ENCODE results near the gene PLEKHF1.

PLEKHF1 gene

DNA sequence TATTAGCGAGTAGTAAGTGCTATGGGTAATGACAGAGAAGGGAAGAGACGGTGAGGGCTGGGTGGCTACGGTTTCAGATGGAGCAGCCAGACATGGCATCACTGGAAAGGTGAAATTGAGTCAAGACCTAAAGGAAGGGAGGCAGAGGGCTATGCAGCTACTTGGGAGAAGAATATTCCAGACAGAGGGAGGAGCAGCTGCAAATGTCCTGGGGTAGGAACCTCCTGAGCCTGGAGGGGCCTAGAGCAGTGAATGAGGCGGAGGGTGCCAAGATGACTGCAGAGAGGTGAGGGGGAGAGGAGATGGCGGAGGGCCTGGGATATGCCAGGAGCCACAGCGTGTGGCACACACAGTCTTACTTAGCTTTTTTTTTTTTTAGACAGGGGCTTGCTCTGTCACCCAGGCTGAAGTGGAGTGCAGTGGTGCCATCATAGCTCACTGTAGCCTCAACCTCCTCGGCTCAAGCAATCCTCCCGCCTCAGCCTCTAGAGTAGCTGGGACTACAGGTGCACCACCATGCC lies 21.1 kb downstream of the PLEKHF1 start:
- Histone ChIP-seq H3K9me3 (ENCODE audit: low read length) (no peaks in the 10 kb centered on the region), H3K4me1 (ENCODE audit: insufficient read depth, low read length) (peaks cover under 1% of the 10 kb centered on the region), H3K27me3 (ENCODE audit: control insufficient read depth in 1 of 2, insufficient read depth in 2 of 2, low read length in 2 of 2) (no peaks in the 10 kb centered on the region), H3K9ac (ENCODE audit: low read length) (no peak overlapping the region), H3K4me3 (ENCODE audit: low read depth in 1 of 2, low read length in 2 of 2) (no peak overlapping the region), H3K27ac (ENCODE audit: low read depth, low read length) (no peak overlapping the region), H3K36me3 (ENCODE audit: insufficient read depth, low read length) (no peaks in the 10 kb centered on the region)

GRCh38 chr19:29687244-29687896 lies 22.1 kb downstream of the PLEKHF1 start:
- no peaks in the 10 kb centered on the region for H3K36me3 ChIP-seq (ENCODE audit: insufficient read depth, low read length)
- no peaks in the 10 kb centered on the region for H3K9me3 ChIP-seq (ENCODE audit: low read length)
- no peaks in the 10 kb centered on the region for H3K27me3 ChIP-seq (ENCODE audit: control insufficient read depth in 1 of 2, insufficient read depth in 2 of 2, low read length in 2 of 2)
- no peak overlapping the region for H3K27ac ChIP-seq (ENCODE audit: low read depth, low read length)
- H3K4me3 ChIP-seq (ENCODE audit: low read depth in 1 of 2, low read length in 2 of 2): no peak overlapping the region
- H3K4me1 ChIP-seq (ENCODE audit: insufficient read depth, low read length): no peaks in the 10 kb centered on the region
- H3K9ac ChIP-seq (ENCODE audit: low read length): no peak overlapping the region

DNA sequence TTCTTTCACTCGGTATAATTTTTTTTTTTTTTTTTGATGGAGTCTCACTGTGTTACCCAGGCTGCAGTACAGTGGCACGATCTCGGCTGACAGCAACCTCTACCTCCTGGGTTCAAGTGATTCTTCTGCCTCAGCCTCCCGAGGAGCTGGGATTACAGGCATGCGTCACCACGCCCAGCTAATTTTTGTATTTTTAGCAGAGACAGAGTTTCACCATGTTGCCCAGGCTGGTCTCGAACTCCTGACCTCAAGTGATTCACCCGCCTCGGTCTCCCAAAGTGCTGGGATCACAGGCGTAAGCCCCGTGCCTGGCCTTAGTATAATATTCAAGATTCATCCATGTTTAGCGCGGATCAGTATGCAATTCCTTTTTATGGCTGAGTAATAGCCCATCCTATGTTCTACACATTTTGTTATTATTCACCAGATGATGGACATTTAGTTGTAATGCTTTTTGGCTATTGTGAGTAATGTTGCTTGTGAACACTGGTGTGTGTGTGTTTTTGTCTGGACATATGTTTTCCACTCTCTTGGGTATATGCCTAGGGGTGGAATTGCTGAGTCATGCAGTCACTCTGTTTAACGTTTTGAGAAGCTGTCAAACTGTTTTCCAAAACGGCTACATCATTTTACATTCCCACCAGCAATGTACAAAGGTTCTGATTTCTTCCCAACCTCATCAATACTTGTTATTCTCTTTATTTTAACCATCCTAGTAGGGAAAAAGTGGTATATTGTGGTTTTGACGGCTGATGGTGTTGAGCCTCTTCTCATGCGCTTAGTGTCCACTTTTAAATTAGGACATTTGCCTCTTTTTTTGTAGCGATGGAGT lies 22.9 kb downstream of the PLEKHF1 start:
- H3K9me3 ChIP-seq (ENCODE audit: low read length): no peaks in the 10 kb centered on the region

DNA sequence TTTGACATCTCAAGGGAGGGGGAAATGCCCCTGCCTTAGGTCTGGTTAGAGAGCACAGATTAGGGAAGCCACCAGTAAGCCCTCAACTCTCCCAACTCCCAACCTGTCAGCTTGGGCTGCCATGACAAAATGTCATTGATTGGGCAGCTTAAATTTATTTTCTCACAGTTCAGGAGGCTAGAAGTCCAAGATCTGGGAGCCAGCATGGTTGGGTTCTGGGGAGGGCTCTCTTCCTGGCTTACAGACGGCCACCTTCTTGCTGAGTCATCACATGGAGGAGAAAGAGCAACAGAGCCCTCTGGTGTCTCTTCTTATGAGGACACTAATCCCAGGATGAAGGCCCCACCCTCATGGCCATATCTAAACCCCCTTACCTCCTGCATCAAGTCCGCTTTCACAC lies 25.6 kb downstream of the PLEKHF1 start:
- no peaks in the 10 kb centered on the region for H3K9me3 ChIP-seq (ENCODE audit: low read length)
- H3K9ac ChIP-seq (ENCODE audit: low read length): no peak overlapping the region

More for the DNA sequence above, 22.9 kb downstream of the PLEKHF1 start:
- Histone ChIP-seq H3K36me3 (ENCODE audit: insufficient read depth, low read length) (no peaks in the 10 kb centered on the region), H3K4me1 (ENCODE audit: insufficient read depth, low read length) (no peaks in the 10 kb centered on the region), H3K4me3 (ENCODE audit: low read depth in 1 of 2, low read length in 2 of 2) (no peak overlapping the region), H3K27me3 (ENCODE audit: control insufficient read depth in 1 of 2, insufficient read depth in 2 of 2, low read length in 2 of 2) (no peaks in the 10 kb centered on the region), H3K27ac (ENCODE audit: low read depth, low read length) (no peak overlapping the region), H3K9ac (ENCODE audit: low read length) (no peak overlapping the region)

GRCh38 chr19:29694161-29694560 lies 28.9 kb downstream of the PLEKHF1 start:
- no peak overlapping the region for H3K27ac ChIP-seq (ENCODE audit: low read depth, low read length)
- H3K9ac ChIP-seq (ENCODE audit: low read length): no peak overlapping the region
- H3K36me3 ChIP-seq (ENCODE audit: insufficient read depth, low read length): no peaks in the 10 kb centered on the region
- H3K27me3 ChIP-seq (ENCODE audit: control insufficient read depth in 1 of 2, insufficient read depth in 2 of 2, low read length in 2 of 2): no peaks in the 10 kb centered on the region
- H3K9me3 ChIP-seq (ENCODE audit: low read length): no peaks in the 10 kb centered on the region
- no peak overlapping the region for H3K4me3 ChIP-seq (ENCODE audit: low read depth in 1 of 2, low read length in 2 of 2)
- H3K4me1 ChIP-seq (ENCODE audit: insufficient read depth, low read length): peaks cover 13% of the 10 kb centered on the region

More for the DNA sequence above, 25.6 kb downstream of the PLEKHF1 start:
- Histone ChIP-seq H3K36me3 (ENCODE audit: insufficient read depth, low read length) (no peaks in the 10 kb centered on the region), H3K4me1 (ENCODE audit: insufficient read depth, low read length) (peaks cover 13% of the 10 kb centered on the region), H3K27me3 (ENCODE audit: control insufficient read depth in 1 of 2, insufficient read depth in 2 of 2, low read length in 2 of 2) (no peaks in the 10 kb centered on the region), H3K27ac (ENCODE audit: low read depth, low read length) (no peak overlapping the region), H3K4me3 (ENCODE audit: low read depth in 1 of 2, low read length in 2 of 2) (no peak overlapping the region)

- Histone ChIP-seq H3K27ac (ENCODE audit: low read depth, low read length) (no peak overlapping the region), H3K9ac (ENCODE audit: low read length) (no peak overlapping the region)
These were observed 29.7 kb downstream of the PLEKHF1 start for GRCh38 chr19:29694669-29695627.

DNA sequence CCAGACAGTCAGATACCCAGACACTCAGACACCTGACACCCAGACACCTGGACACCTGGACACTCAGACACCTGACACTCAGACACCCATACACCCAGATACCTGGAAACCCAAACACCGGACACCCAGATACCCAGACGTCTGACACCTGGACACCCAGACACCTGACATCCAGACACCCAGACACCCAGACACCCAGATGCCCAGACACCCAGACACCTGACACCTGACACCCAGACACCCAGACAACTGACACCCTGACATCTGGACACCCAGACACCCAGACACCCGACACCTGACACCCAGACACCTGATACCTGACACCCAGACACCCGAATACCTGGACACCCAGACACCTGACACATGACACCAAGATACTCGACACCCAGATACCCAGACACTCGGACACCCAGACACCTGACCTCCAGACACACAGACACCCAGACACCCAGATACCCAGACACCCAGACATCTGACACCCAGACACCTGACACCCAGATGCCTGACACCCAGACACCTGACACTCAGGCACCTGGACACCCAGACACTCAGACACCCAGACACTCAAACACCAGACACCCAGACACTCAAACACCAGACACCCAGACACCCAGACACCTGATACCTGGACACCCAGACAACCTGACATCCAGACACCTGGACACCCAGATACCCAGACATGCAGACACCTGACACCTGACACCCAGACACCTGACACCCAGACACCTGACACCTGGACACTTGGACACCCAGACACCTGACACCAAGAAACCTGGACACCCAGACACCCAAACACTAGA lies 30.7 kb downstream of the PLEKHF1 start:
- Histone ChIP-seq H3K27ac (ENCODE audit: low read depth, low read length) (no peak overlapping the region), H3K27me3 (ENCODE audit: control insufficient read depth in 1 of 2, insufficient read depth in 2 of 2, low read length in 2 of 2) (no peaks in the 10 kb centered on the region), H3K9ac (ENCODE audit: low read length) (no peak overlapping the region), H3K4me3 (ENCODE audit: low read depth in 1 of 2, low read length in 2 of 2) (no peak overlapping the region), H3K36me3 (ENCODE audit: insufficient read depth, low read length) (no peaks in the 10 kb centered on the region), H3K4me1 (ENCODE audit: insufficient read depth, low read length) (peaks cover 13% of the 10 kb centered on the region), H3K9me3 (ENCODE audit: low read length) (no peaks in the 10 kb centered on the region)

More at GRCh38 chr19:29694669-29695627, 29.7 kb downstream of the PLEKHF1 start:
- Histone ChIP-seq H3K27me3 (ENCODE audit: control insufficient read depth in 1 of 2, insufficient read depth in 2 of 2, low read length in 2 of 2) (no peaks in the 10 kb centered on the region), H3K9me3 (ENCODE audit: low read length) (no peaks in the 10 kb centered on the region), H3K4me1 (ENCODE audit: insufficient read depth, low read length) (peaks cover 13% of the 10 kb centered on the region), H3K4me3 (ENCODE audit: low read depth in 1 of 2, low read length in 2 of 2) (no peak overlapping the region), H3K36me3 (ENCODE audit: insufficient read depth, low read length) (no peaks in the 10 kb centered on the region)

GRCh38 chr19:29696565-29696846 lies 31.2 kb downstream of the PLEKHF1 start:
- Histone ChIP-seq H3K36me3 (ENCODE audit: insufficient read depth, low read length) (peaks cover 2% of the 10 kb centered on the region), H3K9ac (ENCODE audit: low read length) (no peak overlapping the region), H3K4me1 (ENCODE audit: insufficient read depth, low read length) (peaks cover 13% of the 10 kb centered on the region), H3K27me3 (ENCODE audit: control insufficient read depth in 1 of 2, insufficient read depth in 2 of 2, low read length in 2 of 2) (no peaks in the 10 kb centered on the region), H3K4me3 (ENCODE audit: low read depth in 1 of 2, low read length in 2 of 2) (no peak overlapping the region), H3K9me3 (ENCODE audit: low read length) (no peaks in the 10 kb centered on the region), H3K27ac (ENCODE audit: low read depth, low read length) (no peak overlapping the region)

- Histone ChIP-seq H3K36me3 (ENCODE audit: insufficient read depth, low read length) (peaks cover 12% of the 10 kb centered on the region), H3K4me3 (ENCODE audit: low read depth in 1 of 2, low read length in 2 of 2) (no peak overlapping the region), H3K27ac (ENCODE audit: low read depth, low read length) (no peak overlapping the region), H3K27me3 (ENCODE audit: control insufficient read depth in 1 of 2, insufficient read depth in 2 of 2, low read length in 2 of 2) (no peaks in the 10 kb centered on the region), H3K9ac (ENCODE audit: low read length) (no peak overlapping the region), H3K4me1 (ENCODE audit: insufficient read depth, low read length) (peaks cover 13% of the 10 kb centered on the region), H3K9me3 (ENCODE audit: low read length) (no peaks in the 10 kb centered on the region)
These were observed 32.4 kb downstream of the PLEKHF1 start for GRCh38 chr19:29697523-29698261.

DNA sequence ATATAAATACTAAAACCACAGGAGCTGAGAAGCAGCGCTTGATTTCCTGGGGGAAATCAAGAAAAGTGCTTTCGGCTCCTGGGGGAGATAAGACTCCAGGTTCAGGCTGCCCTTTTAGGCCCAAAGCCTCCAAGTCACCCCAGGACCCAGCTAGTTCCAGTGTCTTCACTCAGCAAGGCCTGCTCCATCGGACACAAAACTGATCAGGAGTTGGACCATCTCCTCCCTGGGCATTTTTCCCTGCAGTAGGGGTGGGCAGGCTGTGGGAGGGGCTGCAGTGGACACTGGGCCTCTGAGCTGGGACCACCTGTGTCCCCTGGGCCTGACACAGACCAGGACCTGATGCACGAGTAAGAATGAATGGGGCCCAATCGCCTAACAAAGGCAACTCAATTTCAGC lies 34.6 kb downstream of the PLEKHF1 start:
- no peak overlapping the region for H3K9ac ChIP-seq (ENCODE audit: low read length)
- no peaks in the 10 kb centered on the region for H3K9me3 ChIP-seq (ENCODE audit: low read length)
- no peaks in the 10 kb centered on the region for H3K27me3 ChIP-seq (ENCODE audit: control insufficient read depth in 1 of 2, insufficient read depth in 2 of 2, low read length in 2 of 2)
- no peak overlapping the region for H3K4me3 ChIP-seq (ENCODE audit: low read depth in 1 of 2, low read length in 2 of 2)
- peaks cover 2% of the 10 kb centered on the region for H3K4me1 ChIP-seq (ENCODE audit: insufficient read depth, low read length)
- H3K27ac ChIP-seq (ENCODE audit: low read depth, low read length): no peak overlapping the region
- H3K36me3 ChIP-seq (ENCODE audit: insufficient read depth, low read length): peaks cover 17% of the 10 kb centered on the region
